Left cardiac atrium (tissue), 4 donors: ENCODE measurements around the gene GYPB. TPM values are rescaled to one million over a fixed set of nuclear protein-coding genes. Genes with fewer than 3 reads are reported as not detected.
"Not testable (repeated sequence)": the region's sequence is repeated elsewhere in the genome, so short reads cannot be mapped to it uniquely, and the experiment has no call there.

Experiments
- ATAC-seq, 2 donors: fragments of 200-7000 bp; cut with Tn5 transposase; one replicate each; pipeline ENCODE4 v1.9.1; 2020; ENCODE audit warnings: mild to moderate bottlenecking in 2 of 2, moderate library complexity in 2 of 2
- DNase-seq: peaks from one replicate; pipeline ENCODE4 v3.0.0-alpha.2; 2020
- intact Hi-C, 2 donors: fragments of 100-400 bp; cut with DNase I; formaldehyde crosslinking; loops; one replicate each; pipeline versions ENCODE4 v1.14.1 to v1.15.1; 2022 to 2023
- total RNA-seq, 2 donors: library from RNA; stranded (reverse); fragmentation: NEBNext Ultra II Directional; extraction: Animal tissue kit (Norgen Biotek cat#: 25700); gene quantifications; one replicate each; pipeline ENCODE4 v1.2.1, GENCODE V29; 2021
- donor health status: DM: no; HTN: yes; CAD: no.
- donor health status: DM: no; HTN: yes; CAD: no; lungs with severe emphysema.
- donor health status: DM: yes; HTN: yes; CAD: no.
- donor health status: Dilated cardiomyopathy.

The GYPB gene
- total RNA-seq, 2 donors from 2014 or later, result not detected

DNA sequence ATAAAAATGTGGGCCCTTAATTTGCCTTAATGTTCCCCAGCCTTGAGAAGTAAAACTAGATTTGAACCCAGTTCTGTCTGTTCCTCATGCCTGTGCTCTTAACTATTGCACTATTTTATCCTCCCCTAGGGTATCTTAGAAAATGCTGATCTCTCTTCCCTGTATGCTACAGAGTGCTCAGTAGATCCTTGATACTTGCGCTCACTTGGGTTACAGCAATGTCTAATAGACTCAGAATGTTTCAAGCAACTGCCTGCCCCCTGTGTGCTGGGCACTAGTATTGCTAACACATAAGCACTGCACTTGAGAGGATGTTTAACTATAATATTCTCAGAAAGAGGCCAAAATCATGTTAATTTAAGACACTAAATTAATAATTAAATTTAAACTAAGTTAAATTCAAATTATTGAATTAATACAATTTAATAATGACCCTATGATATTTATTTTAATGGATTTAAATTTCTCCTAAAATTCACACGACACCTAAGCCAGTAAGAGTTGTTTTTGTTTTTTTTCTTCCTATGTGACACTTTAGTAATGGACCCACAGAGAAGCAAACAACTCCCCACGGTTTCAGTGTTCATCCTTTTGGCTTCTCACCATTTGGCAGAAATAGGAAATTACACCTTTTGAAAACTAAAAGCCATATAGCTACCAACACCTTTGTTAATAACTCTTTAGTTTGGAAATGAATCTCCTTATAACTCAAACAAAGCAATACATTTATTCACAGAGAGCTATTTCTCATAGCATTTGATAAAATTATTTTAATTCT lies 768 bp downstream of the GYPB start:
- DNase-seq, intact Hi-C loops, ATAC-seq: not testable (repeated sequence)

GRCh38 chr4:144017271-144017670 lies 1.9 kb downstream of the GYPB start:
- ATAC-seq, DNase-seq, intact Hi-C loops: not testable (repeated sequence)

- DNase-seq, intact Hi-C loops, ATAC-seq: not testable (repeated sequence)
These were observed 3.0 kb downstream of the GYPB start for GRCh38 chr4:144016057-144016605.

GRCh38 chr4:144014808-144015207 lies 4.4 kb downstream of the GYPB start:
- intact Hi-C loops, result no loop called here
- ATAC-seq (no peak), DNase-seq (no peak)

DNA sequence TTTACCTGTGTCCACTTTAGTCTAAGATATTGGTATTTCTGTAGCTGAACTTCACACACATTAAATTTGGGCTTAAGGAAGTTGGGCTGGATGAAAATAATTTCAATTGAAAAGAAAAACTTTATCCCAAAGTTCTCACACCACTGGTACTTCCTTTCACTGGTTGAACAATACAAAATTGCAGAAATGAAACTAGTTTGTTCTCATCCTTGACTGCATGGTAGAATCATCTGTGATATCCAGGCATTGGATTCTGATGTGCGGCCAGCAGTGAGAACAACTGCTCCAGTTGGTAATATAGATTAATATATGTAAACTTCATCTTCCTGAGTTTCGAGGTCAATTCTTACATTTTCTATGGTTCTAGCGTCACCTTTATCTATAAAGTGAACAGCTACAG lies 10.6 kb downstream of the GYPB start:
- ATAC-seq, intact Hi-C loops, DNase-seq: not testable (repeated sequence)

DNA sequence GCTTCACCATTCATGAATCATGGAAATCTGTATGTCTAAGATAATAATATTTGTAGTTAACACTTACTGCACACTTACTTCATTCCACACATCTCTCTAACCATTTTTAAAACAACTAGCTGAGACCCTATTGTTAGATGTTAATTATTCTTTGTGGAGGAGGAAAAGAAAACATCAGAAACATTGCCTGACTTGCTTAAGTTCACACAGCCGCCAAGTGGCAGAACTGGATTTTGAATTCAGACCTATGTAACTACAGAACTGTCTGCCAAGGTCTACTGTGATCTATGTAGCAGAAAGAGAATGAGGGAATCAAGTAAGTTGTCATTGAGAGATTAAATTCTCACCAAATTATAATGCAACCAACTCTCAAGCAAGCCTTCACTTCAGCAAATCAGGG lies 11.2 kb downstream of the GYPB start:
- DNase-seq, ATAC-seq, intact Hi-C loops: not testable (repeated sequence)

DNA sequence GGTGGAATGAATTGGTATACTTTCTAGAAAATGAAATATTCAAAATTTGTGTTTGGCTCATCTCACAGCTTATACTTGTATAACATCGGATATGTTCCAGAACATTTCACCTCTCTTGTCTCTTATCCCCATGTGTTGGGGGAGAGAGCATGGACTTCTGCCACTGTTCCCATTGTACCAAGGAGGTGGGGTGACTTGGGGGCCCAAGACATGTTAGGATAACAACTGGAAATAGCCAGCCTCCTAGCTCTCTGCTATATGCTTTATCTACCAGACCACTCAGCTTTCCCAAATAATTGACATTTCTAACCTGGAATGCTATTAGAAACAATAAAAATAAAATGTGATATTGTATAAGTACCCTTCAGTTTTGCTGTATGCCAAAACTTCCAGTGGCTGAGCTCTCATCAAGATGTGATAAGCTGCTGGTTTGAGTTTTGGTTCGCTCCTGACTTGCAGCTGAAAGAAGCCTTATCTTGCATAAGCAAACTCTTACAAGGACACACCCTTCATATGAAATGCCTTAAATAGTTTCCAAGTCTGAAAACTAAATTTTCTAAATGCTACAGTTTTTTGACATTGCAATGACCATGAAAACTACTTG lies 12.9 kb downstream of the GYPB start:
- ATAC-seq, result peak in 1 of 2 donors; percentile 83
- DNase-seq, intact Hi-C loops: not testable (repeated sequence)

GRCh38 chr4:144005558-144005953 lies 13.6 kb downstream of the GYPB start:
- intact Hi-C loops, result not testable (repeated sequence)

DNA sequence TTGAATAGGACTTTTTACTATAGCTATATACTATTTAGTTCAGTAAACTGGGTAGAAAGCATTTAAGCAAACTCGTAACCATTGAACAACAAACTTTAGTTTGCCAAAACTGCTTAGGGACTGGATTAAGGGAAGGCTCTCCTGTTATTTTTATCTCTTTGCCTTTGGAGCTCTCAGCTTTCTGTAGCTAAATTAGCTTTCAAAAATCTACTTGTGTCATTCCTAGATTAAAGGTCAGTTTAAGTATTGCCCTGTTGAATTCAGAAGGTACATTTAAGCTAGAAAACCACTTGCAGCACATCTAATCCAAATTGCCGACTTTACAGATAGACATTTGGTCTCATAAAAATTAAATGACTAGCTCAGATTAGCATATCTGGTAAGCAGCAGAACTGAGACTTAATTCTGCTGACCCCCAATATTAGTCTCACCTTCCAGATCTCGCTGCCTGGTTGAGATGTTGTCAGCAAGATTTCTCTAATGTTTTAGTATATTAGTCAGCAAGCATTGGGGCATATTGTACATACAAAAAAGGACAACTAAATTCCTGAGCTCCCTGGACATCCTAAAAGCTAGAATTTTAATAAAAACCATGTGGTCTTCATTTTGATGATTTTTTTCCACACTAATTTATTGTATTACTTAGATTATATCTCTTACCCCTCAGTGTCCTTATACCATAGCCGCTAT lies 14.2 kb downstream of the GYPB start:
- DNase-seq, intact Hi-C loops: not testable (repeated sequence)
- peak in 1 of 2 donors; percentile 51 for ATAC-seq

More at GRCh38 chr4:144005558-144005953, 13.6 kb downstream of the GYPB start:
- not testable (repeated sequence) for DNase-seq, ATAC-seq

DNA sequence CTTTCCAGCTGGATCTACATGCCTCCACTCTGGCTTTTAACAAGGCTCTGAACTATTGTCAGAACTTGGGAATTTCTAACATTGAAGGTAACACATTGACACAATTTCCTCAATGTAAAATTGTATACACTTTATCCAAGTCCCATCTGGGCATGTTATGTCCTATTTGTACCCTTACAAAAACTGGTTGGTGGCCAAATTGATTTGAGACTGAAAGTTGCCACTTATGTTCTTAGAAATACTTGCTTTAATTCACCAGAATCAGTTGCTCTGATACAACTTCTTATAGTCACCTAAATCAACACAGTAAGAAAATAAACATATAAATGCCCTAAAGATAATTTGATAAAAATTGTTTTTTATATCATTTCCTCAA lies 15.3 kb downstream of the GYPB start:
- DNase-seq, intact Hi-C loops, ATAC-seq: not testable (repeated sequence)

DNA sequence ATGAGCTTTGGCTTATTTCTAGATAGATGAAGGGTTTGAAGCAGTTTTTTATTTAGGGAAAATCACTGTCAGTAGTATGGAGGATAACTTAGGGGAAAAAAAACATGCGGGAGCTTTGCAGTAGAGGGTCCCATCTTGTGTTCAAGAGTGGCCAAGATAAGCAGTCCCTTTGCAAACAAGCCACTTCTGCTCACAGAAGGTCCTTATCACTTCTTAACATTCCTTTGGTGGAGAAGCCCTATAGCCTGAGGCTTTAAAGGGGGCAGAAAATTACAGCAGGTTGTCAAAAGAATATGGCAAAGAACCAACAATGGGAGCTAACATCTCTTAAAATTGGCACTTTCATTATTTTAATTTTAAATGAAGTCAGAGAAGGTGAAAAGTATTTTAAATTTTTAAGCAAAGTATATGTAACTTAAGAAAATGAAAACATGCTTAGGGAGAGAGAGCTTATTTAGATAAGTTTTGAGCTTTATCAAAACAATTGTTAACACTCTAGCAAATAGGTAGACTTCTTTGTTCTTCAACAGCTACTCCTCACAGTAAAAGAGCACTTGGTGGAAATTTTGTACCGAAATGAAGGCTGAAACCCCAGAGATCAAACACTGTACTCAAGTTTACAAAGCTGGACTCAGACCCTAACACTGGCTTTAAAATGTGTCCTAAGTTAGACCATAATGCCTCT lies 15.8 kb downstream of the GYPB start:
- intact Hi-C loops, DNase-seq, ATAC-seq: not testable (repeated sequence)

DNA sequence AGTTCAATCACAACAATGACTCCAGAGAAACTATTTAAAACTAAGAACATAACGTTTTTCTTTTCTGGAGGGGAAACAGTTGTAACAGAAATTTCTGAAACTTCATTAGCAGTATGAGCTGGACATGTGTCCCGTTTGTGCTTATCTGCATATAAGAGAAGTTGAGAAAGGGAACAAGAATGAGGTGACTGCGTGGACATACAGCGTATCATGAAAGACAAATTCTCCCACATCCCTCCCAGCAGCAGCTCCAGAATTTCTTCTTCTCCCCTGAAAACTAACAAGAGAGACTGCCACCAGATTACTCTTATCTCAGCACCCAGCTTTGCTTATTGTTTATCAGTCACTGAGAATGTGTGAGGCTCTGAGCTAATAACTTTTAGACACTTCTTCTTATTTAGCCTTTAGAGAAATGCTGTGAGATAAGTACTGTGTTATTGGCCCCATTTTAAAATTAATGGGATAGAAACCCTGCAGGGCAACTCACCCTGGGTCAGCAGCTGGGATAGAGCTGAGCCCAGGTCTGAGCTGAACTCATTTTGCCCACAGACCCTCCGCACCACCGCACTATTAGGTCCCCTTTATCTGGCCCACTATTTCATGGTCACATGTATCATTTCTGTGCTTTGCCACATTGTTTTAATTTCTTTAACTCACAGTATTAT lies 18.7 kb downstream of the GYPB start:
- intact Hi-C loops, ATAC-seq, DNase-seq: not testable (repeated sequence)

- DNase-seq, intact Hi-C loops, ATAC-seq: not testable (repeated sequence)
These were observed 23.0 kb downstream of the GYPB start for GRCh38 chr4:143996193-143996592.

DNA sequence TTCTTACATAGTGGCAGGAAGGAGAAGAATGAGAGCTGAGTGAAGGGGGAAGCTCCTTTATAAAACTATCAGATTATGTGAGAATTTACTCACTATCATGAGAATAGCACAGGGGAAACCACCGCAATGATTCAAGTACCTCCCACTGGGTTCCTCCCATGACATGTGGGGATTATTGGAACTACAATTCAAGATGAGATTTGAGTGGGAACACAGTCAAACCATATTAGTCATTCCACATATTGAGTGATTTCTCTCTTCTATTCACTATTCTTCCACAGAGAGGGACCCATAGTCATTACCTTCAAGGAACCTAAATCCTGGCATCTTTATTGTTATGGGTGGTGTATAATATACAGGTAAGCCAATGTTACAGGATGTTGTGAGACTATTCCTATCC lies 27.4 kb downstream of the GYPB start:
- intact Hi-C loops, ATAC-seq, DNase-seq: not testable (repeated sequence)

DNA sequence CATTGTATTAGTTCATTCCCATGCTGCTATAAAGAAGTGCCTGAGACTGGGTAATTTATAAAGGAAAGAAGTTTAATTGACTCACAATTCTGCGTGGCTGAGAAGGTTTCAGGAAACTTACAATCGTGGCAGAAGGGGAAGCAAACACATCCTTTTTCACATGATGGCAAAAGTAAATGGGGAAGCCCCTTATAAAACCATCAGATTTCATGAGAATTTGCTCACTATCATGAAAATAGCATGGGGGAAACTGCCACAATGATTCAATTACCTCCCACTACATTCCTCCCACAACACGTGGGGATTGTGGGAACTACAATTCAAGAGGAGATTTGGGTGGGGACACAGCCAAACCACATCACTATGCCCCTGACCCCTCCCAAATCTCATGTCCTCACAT lies 28.5 kb downstream of the GYPB start:
- intact Hi-C loops, ATAC-seq, DNase-seq: not testable (repeated sequence)

- no peak for ATAC-seq
- intact Hi-C loops, result no loop called here
- DNase-seq, result no peak
These were observed 33.0 kb downstream of the GYPB start for GRCh38 chr4:143986180-143986579.

DNA sequence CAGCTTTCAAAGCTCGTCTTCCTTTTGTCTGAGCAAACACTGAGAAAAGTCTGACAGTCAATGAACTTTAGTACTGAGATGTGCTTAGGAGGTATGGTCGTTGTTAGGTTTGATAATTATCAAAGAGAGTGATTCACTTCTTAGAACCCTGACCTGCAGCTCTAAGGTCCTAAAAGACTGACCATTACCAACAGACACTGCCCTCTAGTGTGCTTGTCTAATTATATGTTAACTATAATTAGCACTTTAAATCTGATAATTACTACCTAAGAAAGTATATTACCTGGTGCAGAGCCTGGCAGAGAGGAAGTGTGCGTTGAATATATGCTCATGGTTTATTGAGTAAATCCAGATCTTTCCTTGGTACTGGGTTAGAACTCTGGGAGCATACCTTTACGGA lies 38.4 kb downstream of the GYPB start:
- intact Hi-C loops, DNase-seq, ATAC-seq: not testable (repeated sequence)

GRCh38 chr4:143975527-143975926 lies 43.7 kb downstream of the GYPB start:
- DNase-seq, intact Hi-C loops, ATAC-seq: not testable (repeated sequence)
